NK-92 (cell line): ENCODE results near the gene HYAL3.
"Not testable (repeated sequence)": the region's sequence is repeated elsewhere in the genome, so short reads cannot be mapped to it uniquely, and the experiment has no call there.

ENCODE experiments used
- DNase-seq: peaks from one replicate; lab custom pipeline; 2025; ENCODE audit not compliant: unreplicated experiment; lab: John Stamatoyannopoulos, UW

HYAL3 gene

DNA sequence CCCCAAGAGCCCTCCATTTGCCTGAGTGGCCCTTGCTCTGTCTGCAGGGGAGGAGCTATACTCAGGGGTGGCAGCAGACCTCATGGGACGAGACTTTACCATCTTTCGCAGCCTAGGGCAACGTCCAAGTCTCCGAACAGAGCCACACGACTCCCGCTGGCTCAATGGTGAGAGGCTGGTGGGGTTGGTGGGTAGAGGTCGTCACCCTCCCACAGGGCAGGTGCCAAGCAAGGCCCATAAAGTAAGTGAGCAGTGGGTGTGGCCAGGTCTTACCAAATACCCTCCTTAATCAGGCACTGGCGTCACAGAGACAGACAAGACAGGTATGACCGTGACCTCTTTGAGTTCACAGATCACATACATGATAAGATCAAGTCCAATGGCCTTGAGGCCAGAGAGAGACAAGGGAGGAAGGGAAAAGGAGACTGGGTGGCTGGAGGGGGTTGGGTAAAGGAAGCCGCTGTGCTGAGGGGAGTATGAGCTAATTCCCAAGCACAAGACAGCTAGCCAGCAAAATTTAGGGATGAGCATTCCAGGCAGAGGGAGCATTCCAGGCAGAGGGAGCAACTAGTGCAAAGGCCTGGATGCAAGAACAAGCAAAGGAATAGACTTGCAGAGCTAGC lies 27.8 kb downstream of the HYAL3 start:
- no peak for DNase-seq

DNA sequence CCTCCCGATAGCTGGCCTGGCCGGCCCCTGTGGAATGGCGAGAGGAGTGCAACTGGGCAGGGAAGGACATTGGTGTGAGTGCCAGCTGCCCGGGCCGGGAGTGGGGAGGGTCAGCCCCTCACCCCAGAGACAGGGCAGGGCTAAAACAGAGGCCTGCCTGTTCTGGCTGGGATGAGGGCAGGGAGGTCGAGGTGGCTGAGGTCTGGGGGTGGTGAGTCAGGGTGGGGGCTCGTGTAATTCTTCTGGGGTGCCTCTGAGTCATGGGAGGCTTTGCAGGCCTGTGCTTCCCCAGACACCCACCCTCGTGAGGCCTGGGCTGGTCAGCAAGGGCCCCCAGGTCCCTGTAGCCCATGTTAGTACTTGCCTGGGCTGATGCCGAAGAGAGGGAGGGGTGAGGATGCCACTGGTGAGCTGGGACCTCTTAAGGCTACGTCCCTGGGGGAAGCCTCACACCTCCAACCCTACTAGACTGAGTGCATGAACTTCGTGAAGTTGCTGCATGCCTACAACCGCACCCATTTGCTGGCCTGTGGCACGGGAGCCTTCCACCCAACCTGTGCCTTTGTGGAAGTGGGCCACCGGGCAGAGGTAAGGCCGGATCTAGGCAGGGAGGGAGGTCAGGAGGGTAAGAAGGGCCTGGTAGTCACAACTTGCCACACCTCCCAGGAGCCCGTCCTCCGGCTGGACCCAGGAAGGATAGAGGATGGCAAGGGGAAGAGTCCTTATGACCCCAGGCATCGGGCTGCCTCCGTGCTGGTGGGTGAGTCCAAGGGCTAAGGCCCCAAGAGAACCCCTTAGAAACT lies 28.6 kb downstream of the HYAL3 start:
- DNase-seq, result no peak

DNA sequence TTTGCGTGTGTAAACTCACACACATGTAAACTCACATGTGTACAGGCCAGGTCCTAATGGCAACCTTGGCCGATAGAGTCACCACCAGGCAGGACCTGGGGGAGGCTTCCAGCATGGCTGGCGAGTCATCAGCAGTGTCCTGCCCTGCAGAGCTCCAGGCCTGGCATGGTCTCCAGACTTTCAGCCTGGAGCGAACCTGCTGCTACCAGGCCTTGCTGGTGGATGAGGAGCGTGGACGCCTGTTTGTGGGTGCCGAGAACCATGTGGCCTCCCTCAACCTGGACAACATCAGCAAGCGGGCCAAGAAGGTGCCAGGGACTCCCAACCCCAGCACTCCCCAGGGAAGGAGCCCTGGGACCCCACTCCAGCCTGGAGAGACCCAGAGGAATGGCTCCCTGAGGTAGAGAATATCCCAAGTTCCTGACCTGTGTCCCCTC lies 29.2 kb downstream of the HYAL3 start:
- no peak for DNase-seq

DNA sequence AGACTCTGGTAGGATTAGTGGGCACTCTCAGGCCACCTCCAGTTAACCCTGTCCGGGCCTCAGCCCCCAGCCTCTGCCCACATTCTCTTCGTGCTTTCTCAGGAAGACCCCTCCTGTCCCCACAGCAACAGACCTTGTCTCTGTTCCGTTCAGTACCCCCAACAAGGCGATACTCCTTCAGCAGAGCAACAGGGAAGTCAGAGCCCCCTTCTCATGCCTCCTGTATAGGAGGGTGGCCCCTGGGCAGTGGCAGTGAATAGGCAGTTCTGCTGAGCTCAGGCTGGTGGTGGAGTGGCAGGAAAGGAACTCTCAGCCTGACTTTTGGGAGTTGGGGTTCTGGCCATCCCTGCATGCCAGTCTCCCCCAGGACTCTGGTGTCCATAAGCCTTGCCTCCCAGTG lies 29.7 kb downstream of the HYAL3 start:
- DNase-seq, result no peak

DNA sequence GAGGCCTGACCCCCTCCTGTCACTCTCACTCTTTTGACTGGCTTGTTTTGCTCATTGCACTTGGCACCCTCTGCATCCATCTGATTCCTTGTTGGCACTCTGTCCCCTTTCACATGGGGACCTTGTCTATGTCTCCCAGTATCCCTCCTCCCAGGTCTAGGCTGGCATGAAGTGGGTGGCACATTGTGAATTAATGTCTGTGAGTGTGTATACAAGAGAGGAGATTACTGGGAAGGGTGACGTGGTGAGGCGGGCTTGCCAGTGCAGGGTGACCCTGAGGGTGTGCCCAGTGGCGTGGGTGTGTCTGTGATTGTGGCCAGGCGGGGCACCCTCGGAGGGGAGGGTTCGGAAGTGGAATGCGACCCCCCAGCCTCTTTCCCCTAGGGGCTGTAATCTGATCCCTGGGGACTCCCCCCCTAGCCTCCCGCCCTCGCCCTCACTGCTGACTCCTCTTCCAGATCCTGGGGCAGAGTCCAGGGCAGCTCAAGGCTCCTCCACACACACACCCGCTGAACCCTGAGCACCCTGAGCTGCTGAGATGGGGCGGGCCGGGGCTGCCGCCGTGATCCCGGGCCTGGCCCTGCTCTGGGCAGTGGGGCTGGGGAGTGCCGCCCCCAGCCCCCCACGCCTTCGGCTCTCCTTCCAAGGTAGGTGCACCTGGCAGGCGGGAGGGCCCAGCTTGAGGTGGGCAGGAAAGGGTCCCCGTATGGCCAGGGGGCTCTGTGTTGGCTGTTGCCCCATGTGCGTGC lies 30.3 kb downstream of the HYAL3 start, which contains the start of gene SEMA3B:
Gene SEMA3B, plus strand, starts transcription at position 445 of the 749 bp plus-strand sequence. Its CDS starts 94 bp downstream, at position 539.
- no peak for DNase-seq

DNA sequence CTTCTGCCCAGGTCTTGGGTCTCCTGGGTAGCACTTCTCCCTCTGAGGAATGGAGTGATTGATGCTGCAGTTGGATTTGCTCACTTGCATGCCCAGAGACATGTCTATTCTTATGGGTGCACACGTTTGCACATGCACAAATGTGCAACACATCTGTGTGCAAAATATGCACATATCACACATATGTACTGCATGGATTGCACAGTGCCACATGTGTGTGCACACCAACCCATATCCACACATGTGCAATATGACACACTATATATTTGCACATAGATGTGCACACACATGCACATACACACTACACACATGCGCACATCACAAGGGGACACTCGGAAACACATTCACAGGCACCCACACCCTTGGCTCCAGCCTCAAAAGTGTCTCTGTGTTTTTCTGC lies 30.9 kb downstream of the HYAL3 start:
- no peak for DNase-seq

DNA sequence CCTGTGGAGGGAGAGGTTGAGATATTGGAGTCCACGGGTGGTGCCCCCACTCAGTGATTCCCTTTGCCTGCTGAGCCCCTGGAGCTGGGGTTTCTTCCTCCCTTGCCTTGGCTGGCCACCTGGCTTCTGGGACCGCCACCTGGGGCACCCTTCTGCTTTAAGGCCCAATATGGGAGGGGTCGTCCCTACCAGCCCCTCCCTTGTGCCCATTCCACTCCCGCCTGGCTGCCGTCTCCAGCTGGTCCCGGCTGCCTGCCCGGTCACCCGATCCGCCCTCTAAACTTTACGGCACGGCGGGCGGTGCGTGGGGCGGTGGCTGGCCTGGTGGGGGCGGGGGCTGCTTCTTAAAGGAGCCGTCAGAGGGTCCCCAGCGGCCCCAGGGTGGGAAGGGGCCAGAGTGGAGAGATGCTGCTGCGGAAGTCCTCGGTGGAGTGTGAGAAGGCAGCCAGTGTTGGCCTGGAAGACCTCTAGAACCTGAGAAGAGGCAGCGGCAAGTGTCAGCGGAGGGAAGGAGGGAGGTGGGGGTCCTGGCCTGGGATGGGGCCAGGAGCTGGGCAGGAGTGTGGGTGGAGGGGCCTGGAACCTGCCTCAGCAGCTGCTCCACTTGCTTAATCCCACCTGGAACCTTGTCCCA lies 31.8 kb downstream of the HYAL3 start:
- DNase-seq, result no peak

DNA sequence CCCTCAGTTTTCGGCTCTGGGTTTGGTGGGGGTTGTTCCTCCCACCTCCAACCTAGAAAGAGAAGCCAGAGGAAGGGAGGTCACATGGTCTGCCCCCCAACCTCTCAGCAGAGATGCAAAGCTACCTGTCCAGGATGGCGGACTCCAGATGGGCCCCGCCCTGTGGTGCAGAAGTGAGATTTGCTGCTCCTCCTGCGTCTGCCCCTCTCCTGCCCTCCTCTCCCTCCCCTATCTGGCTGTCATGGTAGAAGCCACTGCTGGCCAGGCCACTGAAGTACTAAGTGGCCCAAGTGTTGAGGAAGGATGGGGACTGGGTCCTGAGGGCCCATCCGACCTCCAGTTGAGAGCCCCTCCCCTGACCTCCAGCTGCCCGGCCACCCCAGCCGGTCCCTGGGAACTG lies 32.4 kb downstream of the HYAL3 start:
- no peak for DNase-seq

DNA sequence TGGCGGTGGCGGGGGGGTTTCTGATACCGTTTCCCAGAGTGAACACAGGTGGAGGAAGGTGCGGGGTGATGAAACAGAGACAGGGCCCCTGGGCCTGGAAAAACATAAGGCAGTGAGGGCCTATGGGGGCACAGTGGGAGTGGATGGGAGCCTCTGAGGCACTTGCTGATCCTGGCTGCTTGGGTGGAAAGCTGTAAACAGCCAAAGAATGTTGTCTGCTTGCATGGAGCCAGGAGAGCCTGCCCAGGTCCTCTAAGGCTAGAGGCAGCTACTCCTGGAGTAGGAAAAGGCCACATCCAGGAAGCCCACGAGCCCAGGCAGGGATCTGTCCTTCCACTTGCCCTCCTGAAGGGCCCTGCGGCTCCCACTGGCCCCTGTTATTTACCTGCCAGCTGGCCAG lies 33.2 kb downstream of the HYAL3 start:
- no peak for DNase-seq

DNA sequence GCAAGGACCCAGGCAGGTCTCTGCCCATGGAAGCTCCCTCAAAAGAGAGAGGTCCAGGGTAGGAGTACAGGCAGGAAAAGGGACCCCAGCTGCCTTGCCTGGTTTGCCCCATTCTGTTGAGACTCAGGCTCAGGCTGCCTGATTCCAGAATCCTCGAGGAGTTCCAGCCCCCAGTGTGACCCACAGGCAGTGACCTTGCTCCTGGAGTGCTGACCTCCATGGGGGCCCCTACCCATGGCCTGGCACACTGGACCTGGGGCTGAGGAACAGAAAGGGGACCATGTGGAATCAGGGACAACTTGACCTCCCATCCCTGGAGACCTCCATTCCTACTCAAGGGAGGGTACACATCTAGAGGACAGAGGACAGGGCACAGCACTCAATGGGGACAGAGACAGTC lies 33.6 kb downstream of the HYAL3 start:
- DNase-seq, result no peak

DNA sequence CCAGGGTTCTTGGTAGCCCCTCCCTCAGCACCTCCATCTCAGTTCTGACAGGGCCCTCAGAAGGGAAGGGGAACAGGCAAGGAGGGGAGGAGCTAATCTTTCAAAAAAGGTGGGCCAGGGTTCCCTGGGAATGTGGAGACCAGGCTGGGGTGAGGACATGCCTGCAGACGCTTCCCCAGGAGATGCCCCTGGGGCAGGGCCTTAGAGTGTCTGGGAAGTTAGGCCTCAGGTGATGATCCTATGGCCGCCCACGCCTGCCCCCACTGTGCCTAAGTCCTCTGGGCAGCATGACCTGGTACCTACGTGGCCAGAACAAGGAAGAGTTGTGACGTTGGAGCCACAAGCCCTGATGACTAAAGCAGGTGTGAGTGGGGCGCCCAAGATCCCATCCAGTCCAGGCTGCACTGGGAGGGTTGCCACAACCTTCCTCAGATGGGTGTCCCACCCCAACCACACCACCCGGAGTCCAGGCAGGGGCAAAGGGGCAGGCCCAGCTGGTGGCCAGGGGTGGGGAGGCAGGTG lies 34.2 kb downstream of the HYAL3 start:
- DNase-seq, result no peak

DNA sequence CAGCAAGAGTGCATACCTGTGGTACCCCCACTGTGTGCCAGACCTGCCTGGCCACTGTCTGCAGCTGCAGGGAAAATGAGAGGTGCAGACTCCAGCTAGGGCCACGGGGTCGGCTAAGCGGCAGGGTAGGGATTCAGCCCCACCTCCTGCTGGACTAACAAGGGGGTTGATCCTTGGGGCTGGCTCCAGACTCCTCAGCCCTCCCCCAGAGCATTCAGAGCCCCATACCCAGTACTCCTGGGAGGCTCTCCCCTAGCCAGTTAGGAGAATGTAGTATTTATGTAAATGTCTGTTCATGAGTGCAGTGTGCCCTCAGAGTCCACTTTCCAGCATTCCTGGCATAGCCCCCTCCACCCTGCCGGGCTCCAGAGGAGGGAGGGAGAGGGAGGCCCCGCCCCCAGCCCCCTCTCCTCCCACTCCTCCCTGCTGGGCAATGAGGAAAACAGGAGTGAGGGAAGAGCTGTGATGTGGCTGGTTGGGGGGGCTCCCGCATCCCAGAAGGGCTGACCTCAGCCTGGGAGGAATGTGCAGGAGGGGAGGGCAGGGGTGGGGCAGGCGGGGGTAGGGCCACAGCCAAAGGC lies 34.7 kb downstream of the HYAL3 start:
- no peak for DNase-seq

DNA sequence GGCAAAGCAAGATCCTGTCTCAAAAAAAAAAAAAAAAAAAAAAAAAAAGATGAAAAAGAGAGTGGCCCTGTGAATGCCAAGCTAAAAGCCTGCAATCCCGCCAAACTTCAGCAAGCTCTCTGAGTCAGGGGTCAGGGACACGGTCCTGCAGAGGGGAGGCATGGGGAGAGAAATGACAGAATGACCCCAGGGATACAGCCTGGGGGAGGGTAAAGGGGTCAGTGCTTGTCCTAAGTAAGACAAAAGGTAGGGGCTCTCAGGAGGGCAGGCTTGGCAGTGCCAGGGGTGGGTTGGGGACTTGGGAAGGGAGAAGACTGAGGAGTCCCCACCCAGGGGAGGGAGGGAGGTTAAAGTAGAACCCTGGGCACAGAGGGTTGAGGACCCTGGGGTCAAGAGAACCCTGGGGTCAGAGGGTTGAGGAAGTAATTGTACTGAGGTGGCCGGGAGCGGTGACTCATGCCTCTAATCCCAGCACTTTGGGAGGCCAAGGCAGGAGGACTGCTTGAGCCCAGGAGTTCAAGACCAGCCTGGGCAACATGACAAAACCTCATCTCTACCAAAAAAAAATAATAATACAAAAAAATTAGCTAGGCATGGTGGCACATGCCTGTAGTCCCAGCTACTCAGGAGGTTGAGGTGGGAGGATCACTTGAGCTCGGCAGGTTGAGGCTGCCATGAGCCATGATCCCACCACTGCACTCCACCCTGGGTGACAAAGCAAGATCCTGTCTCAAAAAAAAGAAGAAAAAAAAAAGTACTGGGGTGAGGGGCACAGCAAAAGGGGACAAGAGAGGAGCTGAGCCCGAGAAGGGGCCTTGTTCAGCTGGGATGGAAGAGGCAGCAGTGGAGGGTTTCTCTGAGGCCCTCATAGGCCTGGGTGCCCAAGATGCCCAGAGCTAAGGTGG lies 35.5 kb downstream of the HYAL3 start:
- DNase-seq, result no peak

DNA sequence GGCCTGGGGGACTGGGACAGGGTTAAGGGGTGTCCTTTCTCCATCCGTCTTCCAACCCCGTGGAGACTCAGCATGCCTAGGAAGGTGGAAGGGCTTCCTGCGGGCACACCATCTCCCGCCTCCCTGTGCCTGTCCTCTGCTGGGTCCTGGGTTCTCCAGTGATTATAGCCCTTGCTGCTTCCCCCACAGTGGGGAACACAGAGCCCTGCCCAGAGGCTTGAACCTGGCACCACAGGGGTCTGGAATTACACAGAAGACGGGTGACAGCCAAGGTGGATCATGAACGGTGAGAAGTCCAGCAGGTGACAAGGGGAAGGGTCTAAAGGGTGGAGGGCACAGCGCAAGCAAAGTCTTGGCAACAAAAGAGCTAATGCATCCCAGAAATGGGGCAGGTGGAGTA lies 36.4 kb downstream of the HYAL3 start:
- DNase-seq, result no peak

DNA sequence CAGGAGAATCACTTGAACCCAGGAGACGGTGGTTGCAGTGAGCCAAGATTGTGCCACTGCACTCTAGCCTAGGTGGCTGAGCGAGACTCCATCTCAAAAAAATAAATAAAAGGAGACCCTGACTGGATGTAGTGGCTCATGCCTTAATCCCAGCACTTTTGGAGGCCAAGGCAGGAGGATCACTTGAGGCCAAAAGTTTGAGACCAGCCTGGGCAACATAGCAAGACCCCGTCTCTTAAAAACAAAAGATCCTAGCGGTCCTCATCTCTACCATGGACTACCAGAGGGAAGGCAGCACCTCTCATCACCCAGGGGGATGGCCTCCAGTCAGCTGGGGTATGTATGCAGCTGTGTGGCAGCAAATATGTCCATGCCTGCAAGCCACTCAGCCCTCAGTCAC lies 37.0 kb downstream of the HYAL3 start:
- DNase-seq, result not testable (repeated sequence)

DNA sequence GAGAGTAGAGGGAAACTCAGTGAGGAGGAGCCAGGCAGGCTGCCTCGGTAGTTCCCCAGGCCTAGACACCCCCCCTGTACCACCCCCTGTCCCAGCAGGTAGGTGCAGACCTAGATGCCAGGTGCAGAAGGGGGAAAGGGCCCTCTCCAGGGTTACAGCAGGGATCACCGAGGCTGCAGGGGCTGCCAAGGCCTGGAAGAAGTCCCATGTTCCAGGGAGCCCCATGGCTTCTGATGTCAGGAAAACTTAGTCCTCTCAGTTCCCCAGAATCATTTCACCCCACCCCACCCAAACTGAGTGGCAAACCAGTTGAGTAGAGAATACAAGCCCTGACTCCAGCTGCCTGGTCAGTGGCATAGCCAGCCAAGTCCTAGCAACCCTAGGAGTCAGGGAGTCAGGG lies 37.7 kb downstream of the HYAL3 start:
- DNase-seq, result no peak

DNA sequence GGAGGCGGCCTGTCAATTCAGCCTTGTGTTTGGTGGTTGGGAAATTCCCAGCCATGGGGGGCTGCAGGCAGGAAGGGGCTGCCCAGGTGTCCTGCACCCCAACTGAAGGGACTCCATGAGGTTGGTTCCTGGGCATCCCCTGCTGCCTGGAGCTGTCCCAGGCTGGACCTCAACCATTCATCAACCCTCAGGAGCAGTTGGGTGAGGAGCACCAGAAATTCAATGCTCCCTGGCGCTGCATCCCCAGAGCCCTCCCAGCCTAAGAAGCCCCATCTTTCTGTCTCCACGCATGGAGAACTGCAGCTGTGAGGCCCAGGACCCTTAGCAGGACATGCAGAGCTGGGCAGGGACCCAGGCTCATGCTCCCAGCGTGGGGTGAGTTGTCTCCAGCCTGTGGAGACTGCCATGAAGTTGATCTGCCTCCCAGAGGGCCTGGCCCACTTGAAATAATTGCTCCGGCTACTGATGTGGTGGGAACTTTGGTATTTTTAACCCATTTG lies 38.2 kb downstream of the HYAL3 start:
- no peak for DNase-seq

DNA sequence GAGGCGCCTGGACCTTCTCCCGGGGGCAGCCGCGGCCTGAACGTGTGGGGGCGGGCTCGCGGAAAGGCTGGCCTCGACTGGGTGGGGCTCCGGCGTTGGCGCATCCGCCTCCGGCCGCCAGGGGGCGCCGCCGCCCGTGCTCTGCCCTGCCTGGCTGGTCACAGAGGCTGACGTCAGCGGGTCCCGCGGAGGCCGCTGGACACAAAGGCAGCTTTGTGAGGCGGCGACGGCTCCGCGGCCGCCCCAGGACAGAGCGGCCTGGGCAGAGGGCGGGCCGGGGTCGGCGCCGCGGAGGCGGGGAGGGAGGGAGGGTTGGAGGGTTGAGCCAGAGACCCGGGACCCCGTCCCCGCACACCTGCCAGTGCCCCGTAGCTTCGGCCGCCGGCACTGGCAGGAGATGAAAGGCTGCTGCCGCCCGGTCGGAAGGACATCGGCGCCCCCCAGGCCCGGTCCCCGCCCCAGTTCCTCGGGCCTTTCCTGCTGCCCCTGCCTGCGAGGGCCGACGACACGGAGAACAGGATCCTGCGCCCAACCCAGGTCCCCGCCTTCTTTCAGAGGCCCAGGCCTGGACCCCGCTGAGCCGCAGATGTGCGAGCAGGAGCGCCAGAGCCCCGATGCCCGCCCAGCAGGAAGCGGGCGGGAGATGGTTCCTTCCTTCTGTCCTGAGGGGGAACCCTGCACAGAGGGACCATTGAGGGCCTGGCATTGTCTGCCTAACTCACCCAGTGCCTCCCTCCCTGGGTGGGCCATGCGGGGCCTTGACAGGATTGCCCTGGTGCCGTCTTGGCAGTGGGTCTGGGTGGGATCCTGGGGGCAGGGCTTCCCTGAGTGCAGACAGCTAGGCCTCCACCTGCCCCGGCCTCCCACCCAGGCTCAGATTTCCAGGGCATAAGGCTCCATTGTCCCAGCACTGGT lies 38.9 kb downstream of the HYAL3 start:
- no peak for DNase-seq
